Measurements from ENCODE around the gene NPEPPS. TPM values are rescaled to one million over a fixed set of nuclear protein-coding genes. Genes with fewer than 3 reads are reported as not detected.

The NPEPPS gene
- total and polyA plus RNA-seq, 2 of the 13 experiments (the other 11 are each of a cell fraction or from before 2014, with no cell fraction given) = 53.5 to 127 TPM

- TF ChIP-seq ZNF276 (CRISPR knock-in tag; IDR thresholded peaks at IDR 0.05; ENCODE audit: low read depth) (peak; percentile 96; the same call in 1 of the 2 replicates), ZNF570 (CRISPR knock-in tag; IDR thresholded peaks at IDR 0.05; ENCODE audit: borderline replicate concordance) (peak; percentile 86), GPN1 (CRISPR knock-in tag; IDR thresholded peaks at IDR 0.05; ENCODE audit: borderline replicate concordance) (no peak), ASH2L (IDR thresholded peaks at IDR 0.05; ENCODE audit: insufficient read length, low read depth, low read length) (peak; percentile 70), ZNF615 (CRISPR knock-in tag; IDR thresholded peaks at IDR 0.05; ENCODE audit: borderline replicate concordance) (peak; percentile 88; the same call in 1 of the 2 replicates), GATAD2A (CRISPR knock-in tag; IDR thresholded peaks at IDR 0.05) (peak; percentile 74), ZNF136 (CRISPR knock-in tag; IDR thresholded peaks at IDR 0.05; ENCODE audit: low read depth) (no peak; the same call in 1 of the 2 replicates), MBD4 (IDR thresholded peaks at IDR 0.05; ENCODE audit: borderline replicate concordance, low read length) (no peak), ZUFSP (CRISPR knock-in tag; IDR thresholded peaks at IDR 0.05; ENCODE audit: borderline replicate concordance) (no peak), EZH2 (conservative IDR thresholded peaks at IDR 0.05; ENCODE audit: low read depth, low read length) (no peak), ZNF780A (CRISPR knock-in tag; IDR thresholded peaks at IDR 0.05) (0 out of 2 replicates have a peak, but pooled peaks have one; percentile 88), CC2D1A (CRISPR knock-in tag; IDR thresholded peaks at IDR 0.05) (no peak), SRF (IDR thresholded peaks at IDR 0.05; ENCODE audit: low read depth, low read length) (0 out of 2 replicates have a peak, but pooled peaks have one; percentile 17), NONO (IDR thresholded peaks at IDR 0.05) (no peak), NONO (CRISPR knock-in tag; conservative IDR thresholded peaks at IDR 0.05) (peak; percentile 86), ZBTB37 (CRISPR knock-in tag; IDR thresholded peaks at IDR 0.05) (no peak), KLF12 (CRISPR knock-in tag; IDR thresholded peaks at IDR 0.05; ENCODE audit: borderline replicate concordance) (peak; percentile 76), ZNF574 (CRISPR knock-in tag; IDR thresholded peaks at IDR 0.05) (peak; percentile 87), ZNF816 (CRISPR knock-in tag; IDR thresholded peaks at IDR 0.05; ENCODE audit: borderline replicate concordance) (peak; percentile 72; the same call in 1 of the 2 replicates), FOXK1 (CRISPR knock-in tag; IDR thresholded peaks at IDR 0.05; ENCODE audit: borderline replicate concordance, low read depth) (peak; percentile 86), RXRA (CRISPR knock-in tag; IDR thresholded peaks at IDR 0.05) (peak; percentile 73)
These were observed 118.5 kb downstream of the NPEPPS start, which contains the start of gene KPNB1 (continued) for GRCh38 chr17:47649153-47649971.
